Stimulated activated CD8-positive, alpha-beta memory T cell treated with anti-CD3 and anti-CD28 coated beads, Interleukin-4, amount 100 ng/mL, for 1 hour (primary cell): ENCODE data around the gene ALG9.

Experiments used
- DNase-seq, 2 donors: peaks; one replicate each; pipeline ENCODE4 v3.0.0-alpha.2; 2020; ENCODE audit warnings: low read depth in 2 of 2, low spot score in 1 of 2

The ALG9 gene, protein sequence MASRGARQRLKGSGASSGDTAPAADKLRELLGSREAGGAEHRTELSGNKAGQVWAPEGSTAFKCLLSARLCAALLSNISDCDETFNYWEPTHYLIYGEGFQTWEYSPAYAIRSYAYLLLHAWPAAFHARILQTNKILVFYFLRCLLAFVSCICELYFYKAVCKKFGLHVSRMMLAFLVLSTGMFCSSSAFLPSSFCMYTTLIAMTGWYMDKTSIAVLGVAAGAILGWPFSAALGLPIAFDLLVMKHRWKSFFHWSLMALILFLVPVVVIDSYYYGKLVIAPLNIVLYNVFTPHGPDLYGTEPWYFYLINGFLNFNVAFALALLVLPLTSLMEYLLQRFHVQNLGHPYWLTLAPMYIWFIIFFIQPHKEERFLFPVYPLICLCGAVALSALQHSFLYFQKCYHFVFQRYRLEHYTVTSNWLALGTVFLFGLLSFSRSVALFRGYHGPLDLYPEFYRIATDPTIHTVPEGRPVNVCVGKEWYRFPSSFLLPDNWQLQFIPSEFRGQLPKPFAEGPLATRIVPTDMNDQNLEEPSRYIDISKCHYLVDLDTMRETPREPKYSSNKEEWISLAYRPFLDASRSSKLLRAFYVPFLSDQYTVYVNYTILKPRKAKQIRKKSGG

GRCh38 chr11:111870886-111871692 is at the start of gene ALG9:
ALG9 (minus strand) TSS chr11:111871581; CDS start chr11:111871482, 99 bp downstream.
- DNase-seq, result peak; percentile 75 to 78

GRCh38 chr11:111920908-111921307 is 49.5 kb upstream of the ALG9 start:
- no peak for DNase-seq

DNA sequence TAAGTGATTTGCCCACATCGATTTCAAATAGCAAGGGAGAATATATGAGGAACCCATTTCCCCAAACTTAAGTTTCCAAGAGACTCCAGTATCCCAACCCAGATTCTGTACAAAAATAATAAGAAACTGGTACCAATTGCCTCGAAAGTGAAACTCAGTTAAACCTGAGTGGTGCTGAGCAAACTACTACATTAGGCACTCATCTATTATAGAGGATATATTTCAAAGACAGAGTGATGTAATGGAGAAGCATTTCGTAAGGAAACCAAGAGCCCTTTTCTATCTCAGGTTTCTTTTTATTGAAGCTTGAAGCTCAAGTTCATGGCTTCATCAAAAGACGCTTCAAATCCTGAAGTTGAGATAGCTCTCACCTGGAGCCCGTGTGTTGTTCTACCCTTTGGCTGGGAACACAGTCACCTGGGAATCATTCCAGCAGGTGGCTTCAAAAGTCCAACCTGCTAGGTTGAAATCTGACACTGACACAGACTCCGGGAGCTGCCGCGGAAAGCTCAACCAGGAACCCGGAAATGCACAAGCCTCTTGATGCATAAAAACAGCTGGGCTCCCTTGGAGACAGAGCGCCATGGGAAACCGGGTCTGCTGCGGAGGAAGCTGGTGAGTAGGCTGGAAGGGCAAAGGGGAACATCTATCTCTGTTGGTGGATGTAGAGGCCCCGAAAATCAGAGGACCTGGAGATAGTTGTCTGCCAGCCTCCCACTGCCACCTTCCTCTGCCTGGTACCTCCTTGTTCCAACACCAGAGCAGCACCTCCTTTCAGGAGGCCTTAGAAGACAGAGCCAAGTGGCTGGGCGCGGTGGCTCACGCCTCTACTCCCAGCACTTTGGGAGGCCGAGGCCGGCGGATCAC is 47.2 kb upstream of the ALG9 start, which contains the start of gene C11orf52:
Gene C11orf52, plus strand, starts transcription at position 524 of the 867 bp plus-strand sequence. Its CDS starts 60 bp downstream, at position 584.
- DNase-seq, result no peak

- no peak for DNase-seq
Observed at GRCh38 chr11:111917788-111918187, 46.4 kb upstream of the ALG9 start.

- DNase-seq, result no peak
Observed at GRCh38 chr11:111917312-111917711, 45.9 kb upstream of the ALG9 start.

- DNase-seq, result no peak
Observed at GRCh38 chr11:111916768-111917167, 45.4 kb upstream of the ALG9 start.

- DNase-seq, result no peak
Observed at GRCh38 chr11:111913997-111914396, 42.6 kb upstream of the ALG9 start.

DNA sequence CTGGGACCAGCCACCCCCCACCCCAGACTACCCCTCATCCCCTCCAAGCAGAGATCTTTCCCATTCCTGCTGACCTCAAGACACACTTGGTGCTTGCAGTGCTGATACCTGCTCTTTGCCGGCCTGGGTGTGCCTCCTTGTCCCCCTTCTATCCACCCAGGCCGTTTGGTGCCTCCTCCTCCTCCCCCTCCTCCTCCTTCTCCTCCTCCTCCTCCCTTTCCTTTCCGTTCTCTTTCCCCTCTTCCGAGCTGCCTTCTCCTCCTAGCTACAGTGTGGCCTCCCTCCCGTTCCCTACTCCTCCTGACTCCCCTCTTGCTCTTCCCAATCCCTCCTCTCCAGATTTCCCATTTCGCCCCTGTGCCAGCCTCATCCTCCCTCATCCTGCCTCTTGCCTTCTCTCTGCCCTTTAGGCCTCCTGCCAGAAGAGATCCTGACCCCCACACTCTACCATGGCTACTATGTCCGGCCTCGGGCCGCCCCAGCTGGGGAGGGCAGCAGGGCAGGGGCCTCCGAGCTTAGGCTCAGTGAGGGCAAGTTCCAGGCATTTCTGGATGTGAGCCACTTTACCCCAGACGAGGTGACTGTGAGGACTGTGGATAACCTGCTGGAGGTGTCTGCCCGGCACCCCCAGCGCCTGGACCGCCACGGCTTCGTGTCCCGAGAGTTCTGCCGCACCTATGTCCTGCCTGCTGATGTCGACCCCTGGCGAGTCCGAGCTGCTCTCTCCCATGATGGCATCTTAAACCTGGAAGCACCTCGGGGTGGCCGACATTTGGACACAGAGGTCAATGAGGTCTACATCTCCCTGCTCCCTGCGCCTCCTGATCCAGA is 41.9 kb upstream of the ALG9 start:
- no peak for DNase-seq

- no peak for DNase-seq
Observed at GRCh38 chr11:111912535-111912934, 41.2 kb upstream of the ALG9 start, which contains the start of gene HSPB2. HSPB2 (plus strand) TSS chr11:111912734; CDS start chr11:111912830, 96 bp downstream.

GRCh38 chr11:111911563-111912401 is 40.4 kb upstream of the ALG9 start, which contains the start of gene CRYAB:
CRYAB (minus strand) TSS chr11:111911770; CDS start chr11:111911724, 46 bp downstream.
- DNase-seq, result no peak

DNA sequence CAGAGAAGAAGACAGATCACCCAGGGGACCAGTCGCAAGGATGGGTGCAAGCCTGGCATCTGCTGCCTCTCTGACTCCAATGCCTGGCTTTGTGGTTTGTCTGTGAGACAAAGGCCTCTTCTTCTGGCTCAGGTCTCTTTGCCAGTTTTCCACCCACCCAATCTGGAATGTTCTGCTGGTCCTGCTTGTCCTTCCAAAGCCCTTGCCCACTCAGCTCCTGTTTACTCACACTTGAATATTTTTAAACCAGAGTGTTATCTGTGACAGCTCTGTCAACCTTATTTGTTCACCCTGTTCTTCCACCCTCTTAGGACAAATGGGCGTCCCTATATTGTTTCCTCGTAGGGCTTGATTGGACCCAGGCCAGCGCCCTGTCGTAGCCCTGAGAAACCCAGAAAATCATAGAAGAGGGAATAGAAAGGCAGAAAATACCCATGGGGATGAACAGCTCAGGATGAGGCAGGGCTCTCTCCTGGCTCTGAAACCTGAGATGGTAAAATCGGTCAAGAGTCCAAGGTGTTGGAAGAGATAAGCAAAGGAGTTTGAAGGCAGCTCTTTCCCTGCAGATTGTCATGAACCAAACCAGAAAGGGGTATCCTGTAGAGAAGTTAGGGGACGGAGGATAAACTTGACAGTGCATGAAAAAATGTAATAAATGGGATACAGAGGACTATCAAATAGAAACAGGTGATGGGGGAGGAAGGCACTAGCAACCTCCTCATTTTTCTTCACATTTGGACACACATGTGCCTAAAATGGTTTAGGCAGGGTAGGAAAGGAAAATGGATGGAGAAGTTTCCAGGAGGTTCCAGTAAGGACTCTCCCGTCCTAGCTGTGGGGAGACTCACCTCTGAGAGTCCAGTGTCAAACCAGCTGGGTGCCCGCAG is 39.5 kb upstream of the ALG9 start:
- no peak for DNase-seq

DNA sequence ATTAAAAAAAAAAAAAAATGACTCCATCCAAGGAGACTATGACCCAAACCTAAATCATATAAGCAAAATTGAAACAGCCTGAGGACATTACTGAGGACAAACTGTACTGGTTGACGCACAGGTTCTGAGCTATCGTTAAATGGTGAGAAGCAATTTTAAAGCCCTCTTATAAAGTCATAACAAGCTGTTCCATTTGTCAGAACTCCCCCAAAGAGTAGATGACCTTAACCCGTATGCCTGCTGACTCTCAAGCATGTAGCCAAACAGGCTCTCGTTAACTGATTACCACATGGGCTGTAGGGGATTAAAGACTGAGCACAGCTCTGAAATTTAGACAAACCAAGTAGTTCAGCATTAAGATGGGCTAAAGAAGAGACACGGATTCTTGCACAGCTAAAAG is 38.0 kb upstream of the ALG9 start:
- DNase-seq, result no peak

DNA sequence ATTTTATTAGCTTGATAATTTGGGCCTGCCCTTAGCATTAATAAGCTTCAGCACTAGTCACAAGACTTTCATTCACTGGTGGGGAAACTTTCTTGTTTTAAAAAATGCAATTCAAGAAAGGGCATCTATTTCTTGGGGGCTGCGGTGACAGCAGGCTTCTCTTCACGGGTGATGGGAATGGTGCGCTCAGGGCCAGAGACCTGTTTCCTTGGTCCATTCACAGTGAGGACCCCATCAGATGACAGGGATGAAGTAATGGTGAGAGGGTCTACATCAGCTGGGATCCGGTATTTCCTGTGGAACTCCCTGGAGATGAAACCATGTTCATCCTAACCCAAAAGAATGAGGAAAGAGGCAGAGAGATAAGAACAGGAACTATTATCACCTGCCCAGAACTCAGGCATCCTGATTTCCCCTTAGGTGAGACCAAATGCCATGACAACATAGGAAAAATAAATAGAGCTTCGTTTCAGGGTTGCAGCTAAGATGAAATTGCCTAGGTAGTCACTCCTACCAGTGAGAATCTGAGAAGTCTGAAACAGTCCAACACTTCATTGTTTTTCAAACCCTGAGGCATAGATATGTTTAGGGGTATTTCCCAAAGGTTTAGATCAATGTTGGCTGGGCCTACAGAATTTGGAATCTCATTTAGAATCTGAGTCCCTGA is 37.4 kb upstream of the ALG9 start:
- DNase-seq, result no peak

- no peak for DNase-seq
Observed at GRCh38 chr11:111906680-111907079, 35.3 kb upstream of the ALG9 start.

DNA sequence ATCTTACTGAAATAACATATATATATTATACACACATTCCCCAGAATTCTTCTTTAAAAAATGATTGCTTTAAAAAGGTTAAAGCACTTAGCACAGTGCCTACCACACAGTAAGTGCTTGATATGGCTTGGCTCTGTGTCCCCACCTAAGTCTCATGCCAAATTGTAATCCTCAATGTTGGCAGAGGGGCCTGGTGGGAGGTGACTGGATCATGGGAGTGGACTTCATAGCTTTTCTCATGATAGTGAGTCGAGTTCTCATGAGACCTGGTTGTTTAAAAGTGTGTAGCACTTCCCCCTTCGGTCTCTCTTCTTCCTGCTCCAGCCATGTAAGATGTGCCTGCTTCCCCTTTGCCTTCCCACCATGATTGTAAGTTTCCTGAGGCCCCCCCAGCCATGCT is 34.0 kb upstream of the ALG9 start:
- no peak for DNase-seq

DNA sequence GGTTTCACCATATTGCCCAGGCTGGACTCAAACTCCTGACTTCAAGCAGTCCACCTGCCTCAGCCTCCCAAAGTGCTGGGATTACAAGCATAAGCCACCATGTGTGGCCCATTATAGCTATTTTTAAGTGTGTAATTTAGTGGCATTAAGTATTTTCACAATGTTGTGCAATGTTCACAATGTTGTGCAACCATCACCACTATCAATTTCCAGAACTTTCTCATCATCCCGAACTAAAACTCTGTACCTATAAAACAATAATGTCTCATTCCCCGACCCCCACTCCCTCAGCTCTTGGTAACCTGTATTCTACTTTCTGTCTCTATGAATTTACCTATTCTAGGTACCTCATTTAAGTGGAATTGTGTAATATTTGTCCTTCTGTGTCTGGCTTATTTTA is 15.5 kb upstream of the ALG9 start:
- DNase-seq, result no peak

GRCh38 chr11:111886032-111886431 is 14.7 kb upstream of the ALG9 start:
- no peak for DNase-seq
